ENCODE data around the gene HIGD1C. TPM values are rescaled to one million over a fixed set of nuclear protein-coding genes. Genes with fewer than 3 reads are reported as not detected.
"Not testable (repeated sequence)": the region's sequence is repeated elsewhere in the genome, so short reads cannot be mapped to it uniquely, and the experiment has no call there.

The HIGD1C gene
- total RNA-seq = not detected
- long read RNA-seq, partial matches to known transcripts = 0 of 4 reads
- long read RNA-seq, other reads (novel, unspliced or antisense) = 4 of 4 reads

- H3K9me3 ChIP-seq = no peaks in the 10 kb centered on the region
- no peaks in the 10 kb centered on the region for H3K4me1 ChIP-seq
- DNase-seq (no peak), ATAC-seq (no peak)
- H3K27me3 ChIP-seq (ENCODE audit: low read depth) = no peaks in the 10 kb centered on the region
- TF ChIP-seq, protein P1, sequence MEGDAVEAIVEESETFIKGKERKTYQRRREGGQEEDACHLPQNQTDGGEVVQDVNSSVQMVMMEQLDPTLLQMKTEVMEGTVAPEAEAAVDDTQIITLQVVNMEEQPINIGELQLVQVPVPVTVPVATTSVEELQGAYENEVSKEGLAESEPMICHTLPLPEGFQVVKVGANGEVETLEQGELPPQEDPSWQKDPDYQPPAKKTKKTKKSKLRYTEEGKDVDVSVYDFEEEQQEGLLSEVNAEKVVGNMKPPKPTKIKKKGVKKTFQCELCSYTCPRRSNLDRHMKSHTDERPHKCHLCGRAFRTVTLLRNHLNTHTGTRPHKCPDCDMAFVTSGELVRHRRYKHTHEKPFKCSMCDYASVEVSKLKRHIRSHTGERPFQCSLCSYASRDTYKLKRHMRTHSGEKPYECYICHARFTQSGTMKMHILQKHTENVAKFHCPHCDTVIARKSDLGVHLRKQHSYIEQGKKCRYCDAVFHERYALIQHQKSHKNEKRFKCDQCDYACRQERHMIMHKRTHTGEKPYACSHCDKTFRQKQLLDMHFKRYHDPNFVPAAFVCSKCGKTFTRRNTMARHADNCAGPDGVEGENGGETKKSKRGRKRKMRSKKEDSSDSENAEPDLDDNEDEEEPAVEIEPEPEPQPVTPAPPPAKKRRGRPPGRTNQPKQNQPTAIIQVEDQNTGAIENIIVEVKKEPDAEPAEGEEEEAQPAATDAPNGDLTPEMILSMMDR (IDR thresholded peaks at IDR 0.05) = no peak
- H3K36me3 ChIP-seq = peaks cover 5% of the 10 kb centered on the region
- H3K27ac ChIP-seq = no peak within 1 kb of the TSS
- intact Hi-C loops (cut with DNase I) = no loop called here
- no peak within 1 kb of the TSS for H3K4me3 ChIP-seq
Measured at GRCh38 chr12:50952510-50952909, at the start of gene HIGD1C. Gene HIGD1C, plus strand, starts transcription at chr12:50952544. Its CDS starts 1,455 bp downstream, at chr12:50953999.

- H3K36me3 ChIP-seq; ATAC-seq; H3K27me3 ChIP-seq (ENCODE audit: low read depth); H3K4me1 ChIP-seq; intact Hi-C loops (cut with DNase I); DNase-seq; H3K27ac ChIP-seq; H3K4me3 ChIP-seq: not testable (repeated sequence)
- peaks cover 16% of the 10 kb centered on the region for H3K9me3 ChIP-seq
Measured at GRCh38 chr12:50908479-50908878, 43.9 kb upstream of the HIGD1C start.

- H3K4me1 ChIP-seq; intact Hi-C loops (cut with DNase I); H3K36me3 ChIP-seq; H3K27ac ChIP-seq; DNase-seq; ATAC-seq; H3K4me3 ChIP-seq; H3K27me3 ChIP-seq (ENCODE audit: low read depth): not testable (repeated sequence)
- peaks cover 38% of the 10 kb centered on the region for H3K9me3 ChIP-seq
Measured at GRCh38 chr12:50912361-50912760, 40.0 kb upstream of the HIGD1C start.

GRCh38 chr12:50913224-50913623, 39.1 kb upstream of the HIGD1C start:
- ATAC-seq = no peak
- no peak overlapping the region for H3K27ac ChIP-seq
- DNase-seq = no peak
- no peaks in the 10 kb centered on the region for H3K36me3 ChIP-seq
- no peaks in the 10 kb centered on the region for H3K27me3 ChIP-seq (ENCODE audit: low read depth)
- H3K4me3 ChIP-seq = no peak overlapping the region
- intact Hi-C loops (cut with DNase I) = no loop called here
- peaks cover 38% of the 10 kb centered on the region for H3K9me3 ChIP-seq
- H3K4me1 ChIP-seq = no peaks in the 10 kb centered on the region
- TF ChIP-seq, protein P1 (IDR thresholded peaks at IDR 0.05) = no peak

DNA sequence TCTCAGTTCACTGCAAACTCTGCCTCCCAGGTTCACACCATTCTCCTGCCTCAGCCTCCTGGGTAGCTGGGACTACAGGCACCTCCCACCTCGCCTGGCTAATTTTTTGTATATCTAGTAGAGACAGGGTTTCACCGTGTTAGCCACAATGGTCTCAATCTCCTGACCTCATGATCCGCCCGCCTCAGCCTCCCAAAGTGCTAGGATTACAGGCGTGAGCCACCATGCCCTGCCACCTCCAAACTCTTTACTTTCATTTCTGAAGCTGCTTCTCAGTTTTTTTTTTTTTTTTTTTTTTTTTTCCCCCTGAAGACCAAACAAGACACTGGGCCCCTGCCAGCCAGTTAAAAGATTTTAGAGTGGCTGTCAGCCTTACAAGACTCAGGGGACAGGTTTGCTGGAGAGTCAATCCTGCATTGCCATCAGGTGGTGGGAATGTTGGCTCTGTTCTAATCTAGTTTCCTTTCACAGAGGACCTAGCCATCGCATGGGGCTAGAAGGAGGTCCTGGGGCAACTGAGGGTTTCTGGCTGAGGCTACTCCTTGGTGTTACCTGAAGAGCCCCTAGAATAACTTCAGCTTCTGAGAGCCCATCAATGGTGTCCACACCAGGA, 37.4 kb upstream of the HIGD1C start:
- Histone ChIP-seq H3K27me3 (ENCODE audit: low read depth) (no peaks in the 10 kb centered on the region), H3K4me3 (no peak overlapping the region), H3K27ac (no peak overlapping the region), H3K9me3 (peaks cover 38% of the 10 kb centered on the region), H3K4me1 (no peaks in the 10 kb centered on the region), H3K36me3 (no peaks in the 10 kb centered on the region)
- intact Hi-C loops (cut with DNase I) = no loop called here
- DNase-seq (no peak), ATAC-seq (no peak)
- TF ChIP-seq, protein P1 (IDR thresholded peaks at IDR 0.05) = no peak

DNA sequence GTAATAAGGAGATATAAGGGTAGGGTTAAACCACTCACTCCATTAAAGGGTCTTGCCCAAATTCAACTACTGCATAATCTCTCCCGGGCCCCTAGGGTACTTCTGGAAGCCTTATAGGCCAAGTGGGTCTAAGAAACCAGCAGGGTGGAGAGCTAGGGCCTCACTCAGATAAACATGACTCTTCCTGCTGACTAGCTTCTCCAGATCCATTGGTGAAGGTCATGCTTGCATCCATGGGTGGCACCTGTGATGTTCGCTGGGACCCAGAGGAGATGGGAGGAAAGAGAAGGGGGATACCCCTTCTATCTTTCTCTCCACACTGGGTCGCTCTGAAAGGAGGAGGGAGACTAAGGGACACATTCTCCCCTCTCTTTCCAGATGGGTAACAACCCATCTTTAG, 36.1 kb upstream of the HIGD1C start:
- Histone ChIP-seq H3K27ac (no peak overlapping the region), H3K9me3 (peaks cover 36% of the 10 kb centered on the region), H3K36me3 (no peaks in the 10 kb centered on the region), H3K27me3 (ENCODE audit: low read depth) (no peaks in the 10 kb centered on the region), H3K4me1 (no peaks in the 10 kb centered on the region), H3K4me3 (no peak overlapping the region)
- no peak for ATAC-seq
- no peak for DNase-seq
- intact Hi-C loops (cut with DNase I) = no loop called here
- TF ChIP-seq, protein P1 (IDR thresholded peaks at IDR 0.05) = no peak

All from lower lobe of right lung (tissue), 2 donors.